H1 (cell line): ENCODE results near the gene ZNF609. TPM values are rescaled to one million over a fixed set of nuclear protein-coding genes. Genes with fewer than 3 reads are reported as not detected.

Source experiments
- CTCF ChIA-PET: fragments of 300-600 bp; sonication (Branson Sonifier 250); formaldehyde crosslinking; loops from one replicate; lab custom pipeline; 2021; ENCODE audit not compliant: partially characterized antibody; lab: Charles Lee
- POLR2A ChIA-PET: fragments of 300-600 bp; sonication (Branson Sonifier 250); formaldehyde crosslinking; loops from one replicate; lab custom pipeline; 2021; ENCODE audit warnings: inconsistent platforms; ENCODE audit not compliant: partially characterized antibody; lab: Charles Lee
- DNase-seq, 2 experiments: peaks; one replicate each; pipeline versions ENCODE4 v3.0.0 to v3.0.0-alpha.2; 2010 to 2022; ENCODE audit warnings: low spot score in 2 of 2, low read depth in 1 of 2, mixed read lengths in 1 of 2
- FAIRE-seq: peaks from 2 replicates; lab custom pipeline; 2011; peaks lifted over from hg19 to GRCh38; lab: Jason Lieb, UNC
- H2AFZ ChIP-seq: 2 replicates; pipeline ENCODE4 v1.8.1; 2012; ENCODE audit warnings: low read length, inconsistent platforms
- H2AK5ac ChIP-seq: 2 replicates; pipeline ENCODE4 v1.6.1; 2013; ENCODE audit warnings: low read depth, low read length
- H2BK120ac ChIP-seq: replicated peaks from 2 replicates; pipeline ENCODE3; 2013; ENCODE audit warnings: low read depth, low read length, inconsistent platforms
- H2BK12ac ChIP-seq: 2 replicates; pipeline ENCODE4 v1.6.1; 2013; ENCODE audit warnings: low read depth, low read length
- H2BK15ac ChIP-seq: 2 replicates; pipeline ENCODE4 v1.6.1; 2013; ENCODE audit warnings: low read length
- H2BK20ac ChIP-seq: 2 replicates; pipeline ENCODE4 v1.6.1; 2013; ENCODE audit warnings: low read length
- H2BK5ac ChIP-seq: 2 replicates; pipeline ENCODE4 v1.6.1; 2013; ENCODE audit warnings: low read depth, low read length
- H3K14ac ChIP-seq: 2 replicates; pipeline ENCODE4 v1.6.1; 2013; ENCODE audit warnings: inconsistent platforms; ENCODE audit not compliant: insufficient read length
- H3K18ac ChIP-seq: 2 replicates; pipeline ENCODE4 v1.6.1; 2013; ENCODE audit warnings: low read length; ENCODE audit errors: extremely low read depth
- H3K23ac ChIP-seq: 2 replicates; pipeline ENCODE4 v1.6.1; 2013; ENCODE audit warnings: inconsistent platforms; ENCODE audit not compliant: insufficient read length
- H3K23me2 ChIP-seq: 2 replicates; pipeline ENCODE4 v1.6.1; 2013; ENCODE audit warnings: low read depth, low read length
- H3K27ac ChIP-seq: 2 replicates; pipeline ENCODE4 v1.6.1; 2011; ENCODE audit warnings: low read depth, low read length, inconsistent platforms
- H3K27me3 ChIP-seq, 4 experiments: replicated peaks in 1 of 4; 1 replicate in 1 of 4; 2 replicates in 3 of 4; pipeline versions ENCODE4 v1.6.1 to v1.8.1; 2011 to 2013; ENCODE audit warnings: low read length in 3 of 4, mild to moderate bottlenecking in 3 of 4, inconsistent platforms in 2 of 4, mixed read lengths in 2 of 4, moderate library complexity in 1 of 4; ENCODE audit not compliant: control insufficient read depth in 3 of 4, insufficient read depth in 3 of 4; ENCODE audit errors: extremely low read depth in 1 of 4
- H3K36me3 ChIP-seq, 4 experiments: 2 replicates each; pipeline versions ENCODE4 v1.6.1 to v1.8.1; 2011 to 2013; ENCODE audit warnings: mild to moderate bottlenecking in 4 of 4, low read length in 3 of 4, moderate library complexity in 2 of 4, control low read depth in 1 of 4, inconsistent platforms in 1 of 4; ENCODE audit not compliant: insufficient read depth in 4 of 4, control insufficient read depth in 2 of 4
- H3K4ac ChIP-seq: replicated peaks from 2 replicates; pipeline ENCODE3; 2013; ENCODE audit warnings: low read length, low read depth, mixed read lengths, inconsistent platforms; ENCODE audit not compliant: insufficient read length
- H3K4me1 ChIP-seq, 4 experiments: replicated peaks in 1 of 4; 1 replicate in 1 of 4; 2 replicates in 3 of 4; pipeline versions ENCODE4 v1.6.1 to v1.8.1; 2011 to 2013; ENCODE audit warnings: low read length in 3 of 4, inconsistent platforms in 2 of 4, mixed read lengths in 1 of 4; ENCODE audit not compliant: insufficient read depth in 4 of 4, control insufficient read depth in 3 of 4
- H3K4me2 ChIP-seq, 2 experiments: 2 replicates each; pipeline versions ENCODE4 v1.6.1 to v1.8.1; 2011 to 2013; ENCODE audit warnings: low read depth in 2 of 2, low read length in 2 of 2, control low read depth in 1 of 2, inconsistent platforms in 1 of 2, mild to moderate bottlenecking in 1 of 2; ENCODE audit not compliant: insufficient read depth in 1 of 2
- H3K4me3 ChIP-seq, 4 experiments: fragments of 200-600, 300-600 bp in 1 of 4; sonication (generic), shearing (Covaris generic), sonication (Bioruptor Twin) in 1 of 4; 2 replicates each; pipeline versions ENCODE4 v1.5.1 to v1.8.1; 2011 to 2016; ENCODE audit warnings: low read length in 4 of 4, low read depth in 3 of 4, control low read depth in 2 of 4, inconsistent platforms in 2 of 4, mild to moderate bottlenecking in 2 of 4, mixed read lengths in 1 of 4, moderate library complexity in 1 of 4; ENCODE audit not compliant: insufficient read depth in 2 of 4; ENCODE audit errors: extremely low read depth in 1 of 4
- H3K56ac ChIP-seq: replicated peaks from 2 replicates; pipeline ENCODE3; 2013; ENCODE audit warnings: low read depth, mild to moderate bottlenecking, mixed read lengths, low read length, inconsistent platforms; ENCODE audit not compliant: insufficient read length
- H3K79me1 ChIP-seq: 2 replicates; pipeline ENCODE4 v1.6.1; 2013; ENCODE audit warnings: low read depth, low read length, control low read depth
- H3K79me2 ChIP-seq, 2 experiments: 2 replicates each; pipeline versions ENCODE4 v1.6.1 to v1.8.1; 2012 to 2013; ENCODE audit warnings: low read length in 2 of 2, mild to moderate bottlenecking in 2 of 2, inconsistent platforms in 1 of 2; ENCODE audit not compliant: insufficient read depth in 2 of 2, control insufficient read depth in 1 of 2
- H3K9ac ChIP-seq, 4 experiments: replicated peaks in 1 of 4; 1 replicate in 1 of 4; 2 replicates in 3 of 4; pipeline versions ENCODE4 v1.6.1 to v1.8.1; 2011 to 2013; ENCODE audit warnings: low read depth in 3 of 4, low read length in 3 of 4, control low read depth in 2 of 4, mild to moderate bottlenecking in 2 of 4, moderate library complexity in 2 of 4, inconsistent platforms in 1 of 4; ENCODE audit errors: extremely low read depth in 1 of 4
- H3K9me3 ChIP-seq, 2 experiments: 2 replicates each; pipeline versions ENCODE4 v1.6.1 to v1.8.1; 2012 to 2013; ENCODE audit warnings: mild to moderate bottlenecking in 2 of 2, moderate library complexity in 2 of 2, control low read depth in 1 of 2, inconsistent platforms in 1 of 2, low read depth in 1 of 2, low read length in 1 of 2, mixed read lengths in 1 of 2; ENCODE audit not compliant: insufficient read depth in 2 of 2
- H4K20me1 ChIP-seq, 2 experiments: replicated peaks in 1 of 2; 2 replicates each; pipeline versions ENCODE3 to v1.8.1; 2011 to 2013; ENCODE audit warnings: inconsistent platforms in 2 of 2, low read length in 2 of 2, mild to moderate bottlenecking in 1 of 2; ENCODE audit not compliant: insufficient read depth in 2 of 2, control insufficient read depth in 1 of 2
- H4K5ac ChIP-seq: 2 replicates; pipeline ENCODE4 v1.6.1; 2013; ENCODE audit warnings: low read length, low read depth, mixed read lengths, inconsistent platforms; ENCODE audit not compliant: insufficient read length
- H4K8ac ChIP-seq: 2 replicates; pipeline ENCODE4 v1.8.0; 2013; ENCODE audit warnings: mild to moderate bottlenecking, moderate library complexity, low read length, inconsistent platforms; ENCODE audit not compliant: insufficient read depth; ENCODE audit errors: extremely low read depth
- H4K91ac ChIP-seq: replicated peaks from 2 replicates; pipeline ENCODE3; 2013; ENCODE audit warnings: low read length, mixed read lengths, inconsistent platforms; ENCODE audit not compliant: insufficient read length
- BACH1 ChIP-seq: IDR thresholded peaks from 2 replicates; pipeline ENCODE4 v1.6.1; 2012; ENCODE audit warnings: low read length, improper control_type of control experiment
- CHD1 ChIP-seq: IDR thresholded peaks from 2 replicates; pipeline ENCODE4 v1.6.1; 2012; ENCODE audit warnings: low read depth, low read length, improper control_type of control experiment
- CTBP2 ChIP-seq: IDR thresholded peaks from 2 replicates; pipeline ENCODE4 v1.7.0; 2011; ENCODE audit warnings: borderline replicate concordance, mild to moderate bottlenecking, moderate library complexity, mixed read lengths, low read length; ENCODE audit not compliant: insufficient read depth, insufficient read length
- EP300 ChIP-seq, 2 experiments: IDR thresholded peaks; 1 replicate in 1 of 2; 2 replicates in 1 of 2; pipeline ENCODE4 v1.6.1; 2011 to 2012; ENCODE audit warnings: low read depth in 2 of 2, low read length in 2 of 2, mild to moderate bottlenecking in 2 of 2, borderline replicate concordance in 1 of 2, inconsistent platforms in 1 of 2, moderate library complexity in 1 of 2
- FOSL1 ChIP-seq: IDR thresholded peaks from 2 replicates; pipeline ENCODE4 v1.6.1; 2011; ENCODE audit warnings: mild to moderate bottlenecking, low read depth, low read length, moderate library complexity; ENCODE audit not compliant: insufficient read depth
- KDM5A ChIP-seq: fragments of 200-600 bp; IDR thresholded peaks from 2 replicates; pipeline ENCODE4 v1.7.1; 2012; ENCODE audit warnings: mild to moderate bottlenecking, low read length, inconsistent platforms, mixed read lengths
- MAFK ChIP-seq: IDR thresholded peaks from 2 replicates; pipeline ENCODE4 v1.6.1; 2012; ENCODE audit warnings: low read depth, mild to moderate bottlenecking, improper control_type of control experiment, low read length
- RAD21 ChIP-seq, 2 experiments: IDR thresholded peaks in 1 of 2; conservative IDR thresholded peaks in 1 of 2; 2 replicates each; pipeline ENCODE4 v1.6.1; 2011; ENCODE audit warnings: low read depth in 2 of 2, low read length in 2 of 2, improper control_type of control experiment in 1 of 2, inconsistent platforms in 1 of 2, mild to moderate bottlenecking in 1 of 2, moderate library complexity in 1 of 2
- RBBP5 ChIP-seq: IDR thresholded peaks from 2 replicates; pipeline ENCODE4 v1.7.1; 2012; ENCODE audit warnings: low read depth, mild to moderate bottlenecking, inconsistent platforms, low read length, moderate library complexity, borderline replicate concordance
- RNF2 ChIP-seq: fragments of 200-900, 300-1000 bp; sonication (generic); IDR thresholded peaks from 2 replicates; pipeline ENCODE4 v1.7.1; 2016; ENCODE audit warnings: borderline replicate concordance, low read depth, mild to moderate bottlenecking, antibody characterized with exemption, low read length; ENCODE audit not compliant: poor library complexity, severe bottlenecking; ENCODE audit errors: missing control alignments
- SIRT6 ChIP-seq: IDR thresholded peaks from one replicate; pipeline ENCODE4 v1.7.1; 2012; ENCODE audit warnings: low read length, inconsistent platforms
- SP2 ChIP-seq: IDR thresholded peaks from 2 replicates; pipeline ENCODE4 v1.6.1; 2012; ENCODE audit warnings: mild to moderate bottlenecking, low read length, inconsistent platforms
- SRF ChIP-seq: IDR thresholded peaks from 2 replicates; pipeline ENCODE4 v1.6.1; 2011; ENCODE audit warnings: mild to moderate bottlenecking, low read depth, low read length, moderate library complexity
- TBP ChIP-seq: IDR thresholded peaks from 2 replicates; pipeline ENCODE4 v1.6.1; 2011; ENCODE audit warnings: low read depth, low read length, improper control_type of control experiment
- WGBS, 2 experiments: shearing (Covaris generic) in 1 of 2; methylation state at CpG; one replicate each; pipeline versions ENCODE4 v1.1.6 to v1.1.7; 2013 to 2015; ENCODE audit warnings: low lambda C conversion rate in 2 of 2, mixed read lengths in 2 of 2, inconsistent platforms in 1 of 2, low coverage in 1 of 2, missing lambda C conversion rate in 1 of 2; ENCODE audit not compliant: insufficient replicate concordance in 2 of 2, insufficient coverage in 1 of 2, insufficient read length in 1 of 2; ENCODE audit errors: extremely low coverage in 1 of 2, missing lambda C conversion rate in 1 of 2; 5-methylcytosine and 5-hydroxymethylcytosine counted together
- polyA plus RNA-seq, 7 experiments: library from polyadenylated mRNA; depleted of rRNA in 3 of 7; stranded (reverse) in 5 of 7; unstranded in 2 of 7; fragments of >200 nt in 5 of 7; fragments of 200-250 nt in 2 of 7; gene quantifications; 1 replicate in 5 of 7; 2 replicates in 1 of 7; 4 replicates in 1 of 7; pipeline versions ENCODE4 v1.2.1 to v1.2.3, GENCODE V29; 2011 to 2013; ENCODE audit warnings: missing spikeins in 2 of 7, mixed read lengths in 2 of 7
- total RNA-seq: library from RNA; stranded (reverse); fragmentation: NEBNext Ultra II Directional; extraction: Animal tissue kit (Norgen Biotek cat#: 25700); gene quantifications from 2 replicates; pipeline ENCODE4 v1.2.1, GENCODE V29; 2021

Gene ZNF609
- total and polyA plus RNA-seq, 2 of the 8 experiments (the other 6 are each of a cell fraction or from before 2014, with no cell fraction given), result 15.5 to 47.8 TPM

DNA sequence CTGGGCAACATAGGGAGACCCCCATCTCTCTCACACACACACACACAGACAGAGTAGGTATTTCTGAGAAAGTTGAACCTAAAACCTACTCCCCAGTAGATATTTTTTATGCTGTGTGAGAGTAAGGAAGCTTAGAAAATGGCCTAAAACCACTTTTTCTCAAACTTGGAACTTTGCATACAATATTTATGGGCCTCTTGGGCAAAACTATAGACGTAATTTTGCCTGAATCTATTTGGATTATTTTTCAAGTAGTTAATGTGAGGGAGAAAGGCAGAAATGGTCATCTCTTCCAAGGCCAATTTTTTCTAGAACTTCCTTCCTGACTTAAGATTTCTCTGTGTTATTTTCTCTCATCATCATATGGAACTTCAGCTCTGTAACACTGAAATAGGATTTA, 81.7 kb downstream of the ZNF609 start:
- Histone ChIP-seq H3K56ac (no peak overlapping the region), H3K27ac (no peak overlapping the region), H3K4ac (no peak overlapping the region), H3K14ac (no peak overlapping the region), H3K36me3 (no peaks in the 10 kb centered on the region), H2AK5ac (no peak overlapping the region), H2BK120ac (no peak overlapping the region), H2BK5ac (no peak overlapping the region), H3K23ac (no peak overlapping the region), H3K4me3 (no peak overlapping the region), H3K4me1 (no peaks in the 10 kb centered on the region), H2AFZ (no peak overlapping the region), H3K79me1 (no peaks in the 10 kb centered on the region; the same call in 1 of the 2 replicates), H4K91ac (no peak overlapping the region), H3K23me2 (no peaks in the 10 kb centered on the region), H3K9me3 (no peaks in the 10 kb centered on the region), H3K79me2 (peaks cover 0 to 64% of the 10 kb centered on the region in 2 experiments; a peak in 2 of 4 replicates), H3K9ac (no peak overlapping the region), H2BK20ac (no peak overlapping the region), H3K4me2 (no peak overlapping the region), H2BK15ac (no peak overlapping the region), H3K27me3 (no peaks in the 10 kb centered on the region), H3K18ac (no peak overlapping the region), H2BK12ac (no peak overlapping the region), H4K8ac (no peak overlapping the region), H4K20me1 (peaks cover 2 to 9% of the 10 kb centered on the region in 2 experiments), H4K5ac (no peak overlapping the region)
- ChIA-PET CTCF (no interaction called here), POLR2A (interaction anchor here (0.8 kb wide), 1 partner anchor 21 kb away, joined by 4 read pairs; no protein-coding TSS in a partner anchor)
- 86% methylated on average over 1 of the region's 1 CpG; no CpG with 5 or more reads in 1 of the 2 experiments for WGBS, 2 experiments
- DNase-seq, result no peak
- no peak for FAIRE-seq
- TF ChIP-seq SIRT6 (no peak), SP2 (no peak), CTBP2 (no peak), CHD1 (no peak), RAD21 (IDR thresholded peaks at IDR 0.05 in 1 of 2, conservative IDR thresholded peaks at IDR 0.05 in 1 of 2; ENCODE audit: low read depth in 2 of 2, low read length in 2 of 2) (no peak), FOSL1 (no peak), RNF2 (no peak), BACH1 (no peak), EP300 (IDR thresholded peaks at IDR 0.05; ENCODE audit: borderline replicate concordance in 1 of 2, low read depth in 2 of 2, low read length in 2 of 2) (no peak), SRF (no peak), KDM5A (no peak), MAFK (no peak), RBBP5 (no peak), TBP (no peak)
